Right kidney (tissue), 1 donor: Measurements from ENCODE around the gene RPL39.
"Not testable (repeated sequence)": the region's sequence is repeated elsewhere in the genome, so short reads cannot be mapped to it uniquely, and the experiment has no call there.

Experiments used
- DNase-seq: peaks from one replicate; pipeline ENCODE4 v3.0.0-alpha.2; 2016

Gene RPL39

GRCh38 chrX:119769388-119769787, 22.0 kb downstream of the RPL39 start:
- DNase-seq, result not testable (repeated sequence)

GRCh38 chrX:119768436-119768835, 23.0 kb downstream of the RPL39 start:
- DNase-seq, result not testable (repeated sequence)

DNA sequence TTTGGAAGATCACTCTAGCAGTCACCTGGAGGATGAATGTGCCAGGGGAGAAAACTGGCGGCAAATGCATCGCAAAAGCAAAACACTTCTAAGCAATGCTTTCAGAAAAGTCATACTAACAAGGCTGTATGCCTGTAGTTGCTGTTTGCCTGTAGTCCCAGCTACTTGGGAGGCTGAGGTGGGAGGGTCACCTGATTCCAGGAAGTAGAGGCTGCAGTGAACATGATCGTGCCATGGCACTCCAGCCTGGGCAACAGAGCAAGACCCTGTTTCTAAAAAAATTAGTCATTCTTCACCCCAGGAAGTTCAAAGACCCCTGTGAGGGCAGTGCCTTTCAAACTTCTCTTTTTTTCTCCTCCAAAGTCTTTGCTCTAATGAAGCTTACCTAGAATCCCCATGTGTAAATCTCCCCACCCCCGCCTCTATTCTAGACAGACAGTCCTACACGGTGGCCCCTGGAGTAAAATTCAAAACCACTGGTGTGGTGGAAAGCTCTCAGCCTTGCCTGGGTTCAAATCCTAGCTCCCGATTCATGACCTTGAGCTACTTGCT, 27.5 kb downstream of the RPL39 start:
- DNase-seq, result no peak

- DNase-seq, result no peak
Measured at GRCh38 chrX:119763181-119763580, 28.2 kb downstream of the RPL39 start.

- DNase-seq, result no peak
Measured at GRCh38 chrX:119762718-119763117, 28.7 kb downstream of the RPL39 start.

DNA sequence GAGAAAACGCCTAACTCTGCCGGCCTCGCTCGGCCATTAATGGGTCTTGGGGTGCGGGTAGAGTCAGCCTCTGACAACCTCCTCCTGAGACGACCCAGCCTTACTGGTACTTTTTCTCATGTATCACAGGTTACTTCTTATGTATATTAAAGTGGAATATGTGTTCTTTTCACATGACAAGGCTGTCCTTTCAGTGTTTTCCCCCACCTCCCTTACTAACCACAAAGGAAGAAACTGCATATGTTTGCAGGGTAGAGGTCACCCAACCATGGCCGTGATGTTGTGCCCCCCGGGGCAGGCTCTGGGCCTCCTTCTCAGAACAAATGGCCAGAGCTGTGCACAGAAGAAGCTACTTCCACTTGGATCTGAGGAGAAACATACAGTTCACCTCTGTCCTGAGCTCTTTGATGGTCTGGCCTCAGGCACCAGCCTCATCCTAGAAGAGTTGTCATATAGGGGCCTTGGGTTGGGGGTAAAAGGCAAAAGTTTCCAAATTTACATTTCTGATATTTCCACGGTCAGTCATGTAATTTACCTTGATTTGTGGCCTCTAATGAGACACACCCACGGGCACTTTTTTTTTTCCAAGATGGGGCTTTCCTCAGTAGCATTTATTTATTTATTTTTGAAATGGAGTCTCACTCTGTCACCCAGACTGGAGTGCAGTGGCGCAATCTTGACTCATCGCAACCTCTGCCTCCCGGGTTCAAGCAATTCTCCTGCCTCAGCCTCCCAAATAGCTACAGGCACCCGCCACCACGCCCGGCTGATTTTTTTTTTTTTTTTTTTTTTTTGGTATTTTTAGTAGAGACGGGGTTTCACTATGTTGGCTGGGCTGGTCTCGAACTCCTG, 31.2 kb downstream of the RPL39 start:
- no peak for DNase-seq

- DNase-seq, result peak; percentile 38
Measured at GRCh38 chrX:119759248-119759766, 32.1 kb downstream of the RPL39 start.

- peak; percentile 49 for DNase-seq
Measured at GRCh38 chrX:119758731-119759247, 32.6 kb downstream of the RPL39 start.

GRCh38 chrX:119757979-119758730, 33.3 kb downstream of the RPL39 start, which contains the start of gene SOWAHD:
Gene SOWAHD, plus strand, starts transcription at chrX:119758588. Its CDS starts 80 bp downstream, at chrX:119758668.
- peak; percentile 65 for DNase-seq

GRCh38 chrX:119757646-119757978, 33.8 kb downstream of the RPL39 start:
- no peak for DNase-seq

- DNase-seq, result no peak
Measured at GRCh38 chrX:119756926-119757635, 34.3 kb downstream of the RPL39 start.

GRCh38 chrX:119755981-119756533, 35.4 kb downstream of the RPL39 start:
- no peak for DNase-seq

- DNase-seq, result no peak
Measured at GRCh38 chrX:119753639-119754257, 37.7 kb downstream of the RPL39 start.

- no peak for DNase-seq
Measured at GRCh38 chrX:119753001-119753400, 38.4 kb downstream of the RPL39 start.

DNA sequence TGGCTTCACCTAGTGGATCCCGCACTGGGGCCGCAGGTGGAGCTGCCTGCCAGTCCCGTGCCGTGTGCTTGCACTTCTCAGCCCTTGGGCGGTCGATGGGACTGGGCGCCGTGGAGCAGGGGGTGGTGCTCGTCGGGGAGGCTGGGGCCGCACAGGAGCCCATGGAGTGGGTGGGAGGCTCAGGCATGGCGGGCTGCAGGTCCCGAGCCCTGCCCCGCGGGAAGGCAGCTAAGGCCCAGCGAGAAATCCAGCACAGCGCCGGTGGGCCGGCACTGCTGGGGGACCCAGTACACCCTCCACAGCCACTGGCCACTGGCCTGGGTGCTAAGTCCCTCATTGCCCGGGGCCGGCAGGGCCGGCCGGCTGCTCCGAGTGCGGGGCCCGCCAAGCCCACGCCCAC, 40.7 kb downstream of the RPL39 start:
- DNase-seq, result not testable (repeated sequence)

GRCh38 chrX:119750131-119750530, 41.3 kb downstream of the RPL39 start:
- not testable (repeated sequence) for DNase-seq

DNA sequence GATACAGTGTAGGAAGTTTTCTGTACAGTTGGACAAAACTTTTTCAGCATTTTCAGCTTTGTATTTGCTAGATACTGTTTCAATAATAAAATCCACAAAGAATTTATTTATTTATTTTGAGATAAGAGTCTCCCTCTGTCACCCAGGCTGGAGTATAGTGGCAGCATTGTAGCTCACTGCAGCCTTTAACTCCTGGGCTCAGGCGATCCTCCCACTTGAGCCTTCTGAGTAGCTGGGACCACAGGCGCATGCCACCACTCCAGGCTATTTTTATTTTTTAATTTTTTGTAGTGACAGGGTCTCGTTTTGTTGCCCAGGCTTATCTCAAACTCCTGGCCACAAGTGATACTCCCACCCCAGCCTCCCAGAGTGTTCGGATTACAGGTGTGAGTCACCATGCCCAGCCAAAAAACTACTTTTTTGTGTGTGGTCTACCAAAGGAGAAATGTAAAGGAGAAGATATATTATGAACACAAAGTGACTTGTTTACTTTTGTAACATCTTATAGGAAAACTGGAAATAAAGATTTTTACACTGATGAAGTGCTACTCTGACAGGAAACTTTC, 46.1 kb downstream of the RPL39 start:
- no peak for DNase-seq

GRCh38 chrX:119738742-119739141, 52.7 kb downstream of the RPL39 start:
- no peak for DNase-seq
